HG03469 (cell line): ENCODE data around the gene MRM3.
"Not testable (repeated sequence)": the region's sequence is repeated elsewhere in the genome, so short reads cannot be mapped to it uniquely, and the experiment has no call there.

ENCODE experiments used
- ATAC-seq: cut with Tn5 transposase; IDR thresholded peaks from one replicate; pipeline ENCODE4 v1.9.1; 2021; ENCODE audit warnings: mild to moderate bottlenecking, moderate library complexity, moderate number of reproducible peaks; ENCODE audit not compliant: unreplicated experiment

MRM3 gene

DNA sequence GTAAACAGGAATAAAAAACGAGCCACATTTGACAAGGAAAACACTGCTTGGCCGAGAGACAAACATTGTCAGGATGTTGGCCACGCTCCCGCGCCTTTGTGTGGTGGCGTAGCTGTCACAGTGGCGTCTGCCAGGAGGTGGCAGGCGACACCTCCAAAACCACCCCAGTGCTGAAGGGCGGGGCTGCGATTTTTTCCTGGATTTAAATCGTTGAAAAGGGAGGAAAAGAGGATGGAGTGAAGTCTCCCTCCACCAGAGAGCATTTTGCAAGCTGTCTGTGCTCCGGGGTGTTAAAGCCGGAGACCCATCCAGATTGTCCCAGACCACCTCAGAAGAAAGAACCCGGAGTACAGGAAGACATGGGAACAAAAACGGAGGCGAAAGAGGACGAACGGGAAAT is 12.7 kb downstream of the MRM3 start:
- no peak for ATAC-seq

DNA sequence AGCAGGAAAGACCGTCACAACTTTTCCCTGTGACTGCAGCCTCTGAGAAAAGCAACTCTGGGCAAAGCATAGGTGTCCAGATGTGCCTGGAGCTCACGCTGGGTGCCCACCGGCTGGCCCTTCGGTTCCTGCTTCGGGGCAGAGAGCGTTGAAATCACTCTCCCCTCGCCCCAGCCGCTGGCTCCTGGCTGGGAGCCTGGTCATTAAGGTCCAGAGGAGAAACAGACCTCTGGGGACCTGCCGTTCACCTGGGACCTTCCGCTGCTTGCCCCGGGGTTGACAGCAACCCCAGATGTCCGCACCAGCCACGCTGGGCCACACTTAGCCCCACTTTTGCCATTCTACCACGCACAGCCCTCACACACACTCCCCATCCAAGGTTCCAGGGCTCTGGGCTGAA is 13.1 kb downstream of the MRM3 start:
- ATAC-seq: no peak

DNA sequence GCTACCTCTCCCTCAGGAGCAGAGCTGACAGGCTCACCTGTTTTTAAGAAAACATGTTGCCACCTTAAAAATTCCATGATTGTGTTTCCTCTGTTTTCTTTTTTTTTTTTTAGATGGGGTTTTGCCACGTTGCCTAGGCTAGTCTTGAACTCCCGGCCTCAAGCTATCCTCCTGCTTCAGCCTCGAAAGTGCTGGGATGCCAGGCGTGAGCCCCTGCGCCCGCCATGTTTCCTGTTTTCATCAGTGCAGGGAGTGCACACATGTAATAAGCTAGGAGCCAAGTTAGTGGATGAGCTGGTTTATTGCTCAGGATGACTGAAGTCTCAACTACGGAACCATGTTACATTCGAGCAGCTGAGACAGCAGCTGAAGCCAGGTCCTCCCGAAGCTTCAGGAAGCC is 13.6 kb downstream of the MRM3 start:
- ATAC-seq: no peak

DNA sequence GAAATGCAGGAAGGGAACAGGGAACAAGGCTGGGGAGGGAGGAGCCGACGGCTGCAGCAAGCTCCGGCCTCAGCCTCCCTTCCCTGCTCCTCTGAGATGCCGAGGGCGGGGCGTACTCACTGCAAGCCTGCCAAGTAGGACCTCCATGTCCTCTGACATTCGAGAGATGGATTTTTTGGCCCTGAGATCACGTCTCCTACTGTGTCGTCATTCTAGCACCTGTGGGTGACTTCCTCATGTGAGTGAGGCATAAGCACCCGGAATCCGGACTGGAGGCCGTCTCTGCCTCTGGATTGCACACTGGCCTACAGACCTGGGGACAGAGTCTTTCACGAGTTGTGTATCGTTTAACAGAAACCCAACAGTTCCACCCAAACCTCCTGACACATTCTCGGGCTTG is 14.5 kb downstream of the MRM3 start:
- ATAC-seq: no peak

DNA sequence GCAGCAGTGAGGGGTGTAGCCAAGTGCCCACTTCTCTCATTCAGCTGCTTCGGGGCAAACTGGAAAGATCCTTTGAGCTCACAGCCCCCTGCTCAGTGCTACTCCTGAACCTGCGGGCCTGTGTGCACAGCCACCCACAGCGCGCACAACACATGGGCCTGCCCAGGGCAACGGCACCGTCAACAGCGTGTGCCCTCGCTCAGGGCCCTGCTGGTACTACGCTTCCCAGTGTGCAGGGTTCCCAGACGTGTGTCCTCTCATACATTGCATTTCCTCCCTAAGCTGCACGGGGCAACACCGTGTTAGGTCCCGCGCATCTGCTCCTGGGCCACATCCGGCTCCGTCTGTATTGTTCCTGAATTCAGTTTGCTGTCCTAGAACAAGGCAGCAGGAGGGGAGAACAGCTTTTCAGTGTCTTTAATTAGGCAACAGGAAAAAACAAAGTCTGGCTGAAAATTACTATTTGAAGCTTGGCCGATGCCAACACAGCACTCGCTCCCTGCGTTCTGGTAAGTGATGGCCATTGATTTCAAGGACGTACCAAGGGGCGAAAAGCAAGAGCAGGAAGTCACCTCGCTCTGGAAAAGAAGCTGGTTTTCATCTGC is 15.2 kb downstream of the MRM3 start:
- ATAC-seq: no peak

DNA sequence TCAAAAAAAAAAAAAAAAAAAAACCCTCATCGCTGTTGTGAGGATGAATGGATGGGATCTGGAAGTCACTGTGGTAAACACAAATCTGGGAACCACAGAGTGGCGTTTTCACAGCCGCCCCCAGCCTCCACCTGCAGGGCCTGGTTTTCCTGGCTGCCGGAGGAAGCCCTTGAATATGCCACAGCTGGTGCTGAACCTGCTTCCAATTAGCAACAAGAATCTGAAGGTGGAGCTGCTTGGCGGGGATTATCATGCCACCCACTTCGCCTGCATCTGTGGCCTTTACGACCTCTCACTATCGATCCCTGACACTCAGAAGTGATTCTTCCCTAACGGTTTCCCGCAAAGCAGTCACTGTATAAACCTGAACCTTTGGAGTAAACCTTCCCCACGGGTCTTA is 16.1 kb downstream of the MRM3 start:
- no peak for ATAC-seq

DNA sequence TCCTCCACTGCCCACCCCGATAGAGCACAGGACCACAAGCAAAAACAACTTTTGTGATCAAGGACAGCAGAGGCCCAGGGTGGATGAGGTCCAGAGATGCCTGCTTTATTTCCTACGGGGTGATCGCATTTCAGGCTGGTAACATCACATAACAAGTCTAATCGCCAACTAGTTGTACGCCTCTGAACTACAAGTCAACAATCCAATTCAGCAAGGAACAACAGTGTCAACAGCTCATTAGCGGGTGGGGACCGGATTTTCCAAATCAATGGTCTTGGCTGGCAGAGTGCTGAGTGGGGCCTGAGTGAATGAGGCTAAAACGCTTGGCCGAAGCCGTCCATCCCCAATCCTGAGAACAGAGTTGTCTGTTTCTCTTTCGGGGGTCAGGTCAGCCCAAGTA is 17.1 kb downstream of the MRM3 start:
- no peak for ATAC-seq

DNA sequence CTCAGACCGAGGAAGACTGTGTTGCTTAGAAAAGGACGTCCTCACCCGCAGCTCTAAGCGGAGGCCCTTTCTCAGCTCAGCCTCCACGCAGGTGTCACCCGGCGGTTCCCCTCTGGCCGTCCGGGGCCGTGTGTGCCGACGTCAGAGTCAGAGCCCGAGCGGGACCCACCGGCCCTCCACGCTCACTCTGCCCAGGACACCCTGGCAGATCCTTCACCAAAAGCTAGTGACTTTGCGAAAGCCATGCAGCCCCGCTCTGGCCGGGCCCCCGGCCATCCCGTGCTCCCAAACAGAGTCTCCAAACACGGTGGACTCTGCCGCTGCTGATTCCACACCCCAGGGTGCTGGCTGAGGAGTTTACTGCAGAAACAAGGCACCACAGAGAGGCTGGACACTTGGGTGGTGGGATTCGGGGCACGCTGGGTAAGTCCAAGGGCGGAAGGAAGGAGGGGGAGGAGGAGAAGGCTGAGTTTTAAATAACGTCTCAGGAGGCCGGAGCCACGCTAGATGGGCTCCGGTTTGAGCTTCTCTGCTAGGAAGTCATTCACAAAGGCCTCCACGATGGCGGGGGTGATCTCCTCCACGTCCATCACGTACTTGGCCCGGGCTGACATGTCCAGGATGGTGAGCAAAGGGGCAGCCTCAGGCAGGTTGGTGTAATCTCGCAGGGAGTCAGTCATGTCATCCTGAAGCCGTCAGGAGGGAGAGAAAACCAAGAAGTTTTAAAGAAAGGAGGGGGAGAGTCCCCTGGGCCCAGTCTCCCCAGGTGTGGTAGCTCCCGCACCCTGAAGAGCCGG is 18.5 kb downstream of the MRM3 start:
- ATAC-seq: no peak

DNA sequence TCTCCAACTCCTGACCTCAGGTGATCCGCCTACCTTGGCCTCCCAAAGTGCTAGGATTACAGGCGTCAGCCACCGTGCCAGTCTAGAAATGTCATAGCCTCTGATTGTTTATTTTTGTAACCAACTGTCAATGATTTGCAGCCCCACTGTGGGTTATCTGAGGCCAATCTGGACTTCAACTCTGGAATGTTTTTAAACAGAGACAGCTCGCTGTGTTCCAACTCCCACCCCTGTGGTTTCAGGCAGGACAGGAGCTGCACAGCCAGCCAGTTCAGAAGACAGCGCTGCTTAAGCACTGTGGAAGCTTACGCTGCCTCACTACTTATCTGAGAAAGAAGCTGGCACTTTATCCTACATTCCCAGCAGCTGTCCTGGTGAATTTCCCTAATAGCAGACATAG is 19.5 kb downstream of the MRM3 start:
- ATAC-seq: no peak

DNA sequence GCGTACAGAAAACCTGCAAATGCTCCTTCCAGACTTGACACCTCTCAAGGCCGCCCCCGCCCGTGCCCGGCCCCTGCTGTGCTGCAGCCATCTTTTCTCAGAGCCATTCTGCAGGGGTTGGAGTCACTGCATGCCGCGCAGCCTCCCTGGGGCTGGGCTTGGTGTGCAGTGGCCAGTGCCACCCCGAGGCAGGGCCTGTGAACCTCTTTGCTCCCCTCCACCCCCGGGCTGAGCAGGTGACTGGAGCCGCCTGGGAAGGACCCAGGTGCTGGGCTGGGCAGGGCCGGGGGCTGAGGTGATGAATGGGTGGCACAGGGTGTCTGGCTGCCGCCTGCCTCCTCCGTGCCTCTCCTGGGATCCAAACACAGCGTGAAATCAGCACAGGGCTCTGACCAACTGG is 20.3 kb downstream of the MRM3 start:
- ATAC-seq: no peak

DNA sequence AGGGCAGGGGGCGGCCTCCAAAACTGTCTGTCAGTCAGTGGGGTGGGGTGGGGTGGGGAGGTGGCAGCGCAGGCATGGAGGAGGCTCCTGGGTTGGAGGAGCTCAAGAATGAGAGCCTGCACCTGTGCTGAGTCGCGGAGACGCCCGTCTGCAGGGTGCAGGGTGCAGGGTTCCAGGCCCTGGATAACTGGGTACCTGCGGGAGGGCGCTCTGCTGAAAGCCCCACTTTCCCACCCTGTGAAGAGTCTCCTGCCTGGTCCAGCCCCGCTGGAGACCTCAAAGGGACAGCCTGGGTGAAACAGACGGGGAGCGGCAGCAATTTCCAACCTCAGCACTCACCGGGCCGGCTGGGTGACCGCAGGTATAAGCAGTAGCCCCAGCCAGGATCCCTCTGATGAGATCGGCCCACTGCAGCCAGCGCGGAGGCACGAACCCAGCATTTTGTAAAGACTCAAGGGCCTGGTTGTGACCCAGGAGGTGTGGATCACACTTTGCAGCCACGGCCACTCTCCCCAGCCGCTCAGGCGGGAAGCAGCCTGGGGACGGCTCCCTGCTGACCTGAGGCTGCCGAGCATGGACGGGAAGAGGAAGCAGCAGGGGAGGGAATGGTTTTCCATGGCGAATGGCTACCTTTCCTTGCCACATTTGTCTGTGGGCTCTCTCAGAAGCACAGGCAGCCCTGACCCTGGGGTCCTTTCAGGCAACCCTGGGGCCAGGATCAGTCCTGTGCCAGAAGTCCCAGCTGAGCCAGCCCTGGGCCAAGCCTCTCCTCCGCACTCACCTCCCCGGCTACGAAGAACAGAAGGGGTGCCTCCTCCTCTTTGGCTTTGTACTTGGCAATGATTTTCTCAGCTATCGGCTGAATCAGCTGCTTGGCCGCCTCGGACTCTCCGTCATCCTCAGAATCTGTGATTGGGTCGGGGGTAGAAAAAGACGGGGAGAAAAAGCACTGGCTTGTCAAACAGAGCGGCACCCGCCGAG is 21.0 kb downstream of the MRM3 start:
- no peak for ATAC-seq

DNA sequence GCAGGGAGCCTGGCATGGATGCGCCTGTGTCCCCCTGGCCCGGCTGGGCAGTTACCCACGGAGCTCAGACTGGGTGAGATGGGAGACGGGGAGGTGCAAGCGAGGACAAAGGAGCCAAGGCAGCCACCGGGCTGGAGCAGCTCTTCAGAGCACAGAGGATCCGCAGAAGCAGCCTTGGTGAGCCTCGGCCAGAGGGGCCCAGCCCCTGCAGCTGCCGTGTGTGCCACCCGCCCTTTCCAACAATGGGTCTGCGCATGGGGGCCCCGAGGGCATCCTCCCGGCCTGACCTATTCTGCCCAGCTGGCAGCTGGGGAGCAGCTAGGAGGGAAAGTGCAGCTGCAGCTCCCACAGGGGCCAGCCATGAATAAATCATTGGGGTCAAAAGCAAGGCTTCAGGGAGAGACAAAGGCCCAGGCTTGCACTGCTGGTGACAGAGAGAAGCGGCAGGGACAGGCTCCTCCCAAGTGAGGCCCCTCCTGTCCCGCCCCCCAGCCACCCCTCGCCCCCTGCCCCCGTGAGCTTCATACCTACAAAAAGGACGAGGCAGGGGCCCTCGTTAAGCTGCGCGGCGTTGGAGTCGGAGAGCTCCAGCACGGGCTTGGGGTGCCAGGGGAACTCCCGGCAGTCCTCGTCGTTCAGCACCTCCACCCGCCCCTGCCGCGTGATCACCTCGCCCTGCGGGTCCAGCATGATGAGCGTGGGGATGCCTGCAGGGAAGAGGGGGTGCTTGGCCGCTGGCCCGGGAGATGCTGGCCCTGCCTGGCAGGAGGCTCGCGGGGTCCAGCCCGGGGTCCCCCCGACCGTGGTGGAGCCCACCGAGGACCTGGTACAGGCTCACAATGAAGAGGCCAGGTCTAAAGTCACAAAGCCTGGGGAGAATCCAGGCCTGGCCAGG is 22.6 kb downstream of the MRM3 start:
- no peak for ATAC-seq

DNA sequence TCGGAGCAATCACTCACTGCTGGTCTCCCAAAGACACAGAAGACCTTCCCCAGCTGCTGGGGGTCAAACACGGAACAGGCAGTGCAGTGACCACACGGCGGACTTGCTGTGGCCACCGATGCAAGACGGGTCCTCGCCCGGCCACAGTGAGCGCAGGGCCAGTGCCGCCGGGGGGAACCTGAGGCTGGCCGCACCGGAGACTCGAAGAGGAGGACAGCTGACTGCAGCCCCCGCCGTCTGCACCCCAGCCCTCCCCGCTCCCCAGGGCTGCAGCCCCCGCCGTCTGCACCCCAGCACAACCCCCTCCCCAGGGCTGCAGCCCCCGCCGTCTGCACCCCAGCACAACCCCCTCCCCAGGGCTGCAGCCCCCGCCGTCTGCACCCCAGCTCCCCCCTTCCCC is 23.7 kb downstream of the MRM3 start:
- not testable (repeated sequence) for ATAC-seq

DNA sequence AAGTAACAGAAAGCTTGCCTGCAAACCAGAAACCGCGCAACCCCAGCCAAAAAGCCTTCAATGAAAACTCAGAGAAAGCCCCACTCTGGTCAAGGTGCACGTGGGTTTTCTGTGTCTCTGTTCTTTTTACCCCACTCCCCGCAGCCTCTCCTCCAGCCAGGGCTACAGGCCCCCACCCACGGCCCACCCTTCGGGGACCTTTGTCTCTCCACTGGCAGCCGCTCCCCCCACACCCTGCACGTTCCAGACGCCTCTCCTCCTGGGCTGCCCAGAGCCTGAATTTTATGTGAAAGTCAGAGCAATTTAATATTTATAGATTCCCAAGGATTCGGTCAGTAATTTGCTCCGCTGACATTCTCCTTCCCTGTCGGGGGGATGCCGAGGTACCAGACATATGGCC is 24.2 kb downstream of the MRM3 start:
- ATAC-seq: no peak

DNA sequence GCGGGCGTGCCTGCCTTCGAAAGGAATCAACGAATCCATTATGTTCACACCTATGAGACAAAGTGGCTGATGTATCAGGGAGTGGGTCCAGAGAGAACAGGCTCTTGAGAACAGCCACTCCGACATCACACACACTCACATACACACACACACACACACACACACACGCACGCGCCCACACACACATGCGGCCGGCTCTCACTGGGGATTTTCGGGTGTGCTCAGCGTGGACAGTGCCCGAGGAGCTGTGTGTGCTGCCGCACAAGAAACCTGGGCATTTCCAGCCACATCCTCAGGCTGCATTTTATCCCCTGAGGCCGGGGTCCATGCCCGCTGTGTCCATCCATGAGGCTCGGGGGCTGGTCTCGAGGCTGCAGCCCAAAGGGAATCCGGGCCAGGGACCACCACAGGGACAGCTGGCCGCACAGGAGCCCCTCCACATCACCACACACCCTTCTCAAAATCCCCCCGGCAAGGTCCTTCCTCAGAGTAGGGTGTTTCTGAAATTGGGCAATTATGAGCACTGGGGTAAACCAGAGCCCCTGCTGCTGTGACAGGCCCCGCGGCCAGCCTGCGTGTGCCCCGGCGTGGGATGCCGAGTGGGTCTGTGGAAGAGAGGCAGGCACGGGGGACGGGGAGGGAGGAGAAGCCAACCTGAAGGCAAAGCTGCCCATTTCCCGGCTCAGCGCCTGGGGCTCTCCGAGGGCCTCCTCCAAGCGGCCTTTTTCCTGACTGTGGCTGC is 24.8 kb downstream of the MRM3 start:
- no peak for ATAC-seq

DNA sequence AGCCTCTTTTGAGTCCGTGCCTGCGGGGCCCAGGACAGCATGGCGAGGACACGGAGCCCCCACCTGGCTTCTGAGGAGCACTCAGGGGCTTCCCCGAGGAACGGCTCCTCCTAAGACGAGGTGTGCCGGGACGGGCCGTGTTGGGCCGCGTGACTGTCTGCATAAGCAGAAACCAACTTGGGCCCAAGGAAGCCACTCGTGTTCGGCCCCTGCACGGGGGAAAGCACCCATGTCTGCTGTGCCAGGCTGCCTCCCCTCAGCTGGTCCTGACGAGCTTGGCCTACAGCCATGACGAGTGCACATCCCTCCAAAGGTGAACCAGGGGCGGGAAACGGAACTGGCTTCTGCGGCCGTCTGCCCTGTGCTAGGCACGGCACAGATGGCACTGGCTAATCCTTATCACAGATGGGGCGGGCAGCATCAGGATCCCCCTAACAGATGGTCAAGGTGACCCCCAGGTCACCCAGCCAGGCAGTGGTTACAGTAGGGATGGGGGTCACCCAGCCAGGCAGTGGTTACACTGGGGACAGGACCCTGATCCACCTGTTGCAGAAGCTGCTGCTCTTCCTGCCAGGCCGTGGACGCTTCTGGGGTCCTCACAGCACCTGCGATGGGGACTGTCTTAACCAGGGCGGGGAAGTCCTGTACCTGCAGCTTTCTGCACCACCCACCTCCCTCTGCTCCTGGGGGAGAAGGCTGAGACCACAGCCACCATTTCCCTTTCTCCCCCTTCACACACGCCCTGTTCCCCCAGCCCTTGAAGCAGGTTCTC is 25.6 kb downstream of the MRM3 start:
- no peak for ATAC-seq

DNA sequence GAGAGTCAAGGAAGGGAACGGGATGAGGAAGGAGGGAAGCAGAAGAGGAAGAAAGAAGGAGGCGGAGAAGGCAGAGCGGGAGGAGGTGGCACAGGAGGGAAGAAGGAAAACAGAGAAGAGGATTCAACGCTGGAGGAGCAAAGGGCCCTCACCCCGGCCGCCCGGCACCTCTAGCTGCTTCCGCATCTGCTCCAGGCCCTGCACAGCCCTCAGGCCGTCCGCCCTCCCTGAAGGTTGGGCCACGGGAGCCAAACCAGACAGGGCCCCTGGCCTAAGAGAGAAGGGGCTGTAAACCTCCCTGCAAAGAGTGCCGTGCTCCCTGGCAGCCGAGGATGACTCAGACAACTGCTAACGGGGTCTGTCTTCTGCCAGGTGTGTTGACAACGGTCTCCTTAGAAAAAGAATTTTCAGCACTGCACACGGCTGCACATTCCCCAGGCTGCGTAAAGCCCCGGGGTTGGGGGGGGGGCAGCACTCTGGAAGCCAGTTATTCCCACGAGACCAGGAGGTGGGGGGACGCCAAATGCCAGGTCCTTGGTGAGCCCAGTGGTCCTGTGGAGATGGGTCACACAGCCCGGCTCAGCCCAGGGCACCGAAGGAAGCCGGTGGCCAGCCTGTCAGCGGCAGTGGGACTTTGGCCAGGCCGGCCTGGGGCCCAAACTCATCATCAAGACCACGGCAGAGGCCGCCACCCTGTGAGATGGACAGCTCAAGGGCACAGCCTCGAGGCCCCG is 29.1 kb downstream of the MRM3 start:
- no peak for ATAC-seq

DNA sequence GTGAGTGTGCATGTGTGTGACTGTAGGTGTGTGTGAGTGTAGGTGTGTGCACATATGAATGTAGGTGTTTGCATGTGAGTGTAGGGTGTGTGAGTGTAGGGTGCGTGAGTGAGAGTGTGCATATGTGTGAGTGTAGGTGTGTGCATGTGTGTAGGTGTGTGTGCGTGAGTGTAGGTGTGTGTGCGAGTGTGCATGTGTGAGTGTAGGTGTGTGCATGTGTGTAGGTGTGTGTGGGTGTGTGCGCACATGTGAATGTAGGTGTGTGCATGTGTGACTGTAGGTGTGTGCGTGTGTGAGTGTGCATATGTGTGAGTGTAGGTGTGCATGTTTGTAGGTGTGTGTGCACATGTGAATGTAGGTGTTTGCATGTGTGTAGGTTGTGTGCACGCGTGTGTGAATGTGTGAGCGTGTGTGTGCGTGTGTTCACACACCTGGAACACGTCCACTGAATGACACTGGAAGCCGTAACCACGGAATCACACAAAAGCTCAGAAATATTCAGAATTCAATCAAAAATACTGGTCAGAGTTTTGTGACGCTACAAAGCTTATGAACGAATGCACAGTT is 30.6 kb downstream of the MRM3 start:
- no peak for ATAC-seq
